ENCODE data around the gene IDH3A.

- TF ChIP-seq, protein P1, sequence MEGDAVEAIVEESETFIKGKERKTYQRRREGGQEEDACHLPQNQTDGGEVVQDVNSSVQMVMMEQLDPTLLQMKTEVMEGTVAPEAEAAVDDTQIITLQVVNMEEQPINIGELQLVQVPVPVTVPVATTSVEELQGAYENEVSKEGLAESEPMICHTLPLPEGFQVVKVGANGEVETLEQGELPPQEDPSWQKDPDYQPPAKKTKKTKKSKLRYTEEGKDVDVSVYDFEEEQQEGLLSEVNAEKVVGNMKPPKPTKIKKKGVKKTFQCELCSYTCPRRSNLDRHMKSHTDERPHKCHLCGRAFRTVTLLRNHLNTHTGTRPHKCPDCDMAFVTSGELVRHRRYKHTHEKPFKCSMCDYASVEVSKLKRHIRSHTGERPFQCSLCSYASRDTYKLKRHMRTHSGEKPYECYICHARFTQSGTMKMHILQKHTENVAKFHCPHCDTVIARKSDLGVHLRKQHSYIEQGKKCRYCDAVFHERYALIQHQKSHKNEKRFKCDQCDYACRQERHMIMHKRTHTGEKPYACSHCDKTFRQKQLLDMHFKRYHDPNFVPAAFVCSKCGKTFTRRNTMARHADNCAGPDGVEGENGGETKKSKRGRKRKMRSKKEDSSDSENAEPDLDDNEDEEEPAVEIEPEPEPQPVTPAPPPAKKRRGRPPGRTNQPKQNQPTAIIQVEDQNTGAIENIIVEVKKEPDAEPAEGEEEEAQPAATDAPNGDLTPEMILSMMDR (IDR thresholded peaks at IDR 0.05; ENCODE audit: insufficient read depth, low read length, poor library complexity, severe bottlenecking) = peak; percentile 80
- TF ChIP-seq EZH2phosphoT487 (conservative IDR thresholded peaks at IDR 0.05; ENCODE audit: low read length) = no peak
Measured at GRCh38 chr15:78177447-78177873, 28.3 kb downstream of the IDH3A start.
